ENCODE data around the gene SECISBP2L.
"Not testable (repeated sequence)": the region's sequence is repeated elsewhere in the genome, so short reads cannot be mapped to it uniquely, and the experiment has no call there.

The SECISBP2L gene

GRCh38 chr15:48999314-48999713 is 46.9 kb downstream of the SECISBP2L start:
- no peak for DNase-seq (ENCODE audit: low read depth)

- no peak for DNase-seq (ENCODE audit: low read depth)
These were observed 50.0 kb downstream of the SECISBP2L start for GRCh38 chr15:48996276-48996675.

GRCh38 chr15:48993380-48993779 is 52.9 kb downstream of the SECISBP2L start:
- DNase-seq (ENCODE audit: low read depth), result no peak

DNA sequence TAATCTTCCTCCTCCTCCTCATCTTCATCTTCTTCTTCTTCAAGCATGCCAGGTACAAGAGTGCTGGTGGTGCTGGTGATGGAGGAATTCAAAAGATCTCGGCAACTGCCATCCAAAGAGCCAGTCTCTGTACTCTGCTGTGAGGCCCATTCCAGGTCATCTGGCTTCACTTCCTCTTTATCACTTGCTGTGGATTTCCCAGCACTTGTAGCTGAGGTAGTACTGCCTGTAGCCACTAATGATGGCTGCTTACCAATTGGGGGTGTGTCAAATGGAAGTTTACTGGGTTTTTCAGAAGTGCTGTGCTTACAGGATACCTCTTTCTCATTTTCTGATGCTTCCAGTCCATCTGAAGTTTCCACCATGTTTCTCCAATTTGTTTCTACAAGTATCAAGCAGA is 53.7 kb downstream of the SECISBP2L start:
- DNase-seq (ENCODE audit: low read depth), result no peak

DNA sequence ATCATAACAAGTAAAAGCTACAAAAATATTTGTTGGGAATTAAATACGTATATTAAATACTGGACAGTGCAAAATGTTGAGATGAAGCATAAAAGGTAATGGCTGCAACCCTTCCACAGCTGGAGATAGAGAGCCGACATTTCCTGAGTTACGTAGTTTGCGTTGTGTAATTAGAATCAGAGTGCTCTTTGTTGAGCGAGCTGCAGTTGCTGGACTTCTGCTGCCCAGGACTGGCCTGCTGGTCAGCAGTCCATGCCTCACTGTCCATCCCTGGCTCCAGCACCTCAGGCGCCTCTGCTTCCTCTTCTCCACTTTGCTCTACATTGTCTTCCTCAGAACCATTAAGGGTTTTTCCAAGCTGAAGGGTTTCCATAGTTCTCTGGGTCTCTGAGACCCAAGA is 54.1 kb downstream of the SECISBP2L start:
- DNase-seq (ENCODE audit: low read depth), result no peak

DNA sequence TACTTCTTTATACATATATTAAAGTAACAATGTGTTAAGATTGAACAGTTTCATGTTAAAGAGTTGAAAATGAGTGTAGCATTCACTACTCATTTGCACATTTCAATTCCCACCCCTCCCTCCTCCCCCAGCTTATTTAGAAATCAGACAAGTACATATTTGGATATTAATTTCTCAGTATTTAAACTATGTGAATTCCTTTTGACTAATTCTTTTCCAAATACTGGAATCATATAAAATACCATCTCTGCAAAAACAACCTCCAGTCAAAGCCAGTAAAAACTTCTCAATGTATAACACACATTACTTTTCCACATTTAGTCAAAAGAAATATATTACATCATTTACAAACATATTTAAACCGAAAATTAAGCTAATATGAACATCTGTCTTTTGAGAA is 57.1 kb downstream of the SECISBP2L start:
- DNase-seq (ENCODE audit: low read depth), result no peak

DNA sequence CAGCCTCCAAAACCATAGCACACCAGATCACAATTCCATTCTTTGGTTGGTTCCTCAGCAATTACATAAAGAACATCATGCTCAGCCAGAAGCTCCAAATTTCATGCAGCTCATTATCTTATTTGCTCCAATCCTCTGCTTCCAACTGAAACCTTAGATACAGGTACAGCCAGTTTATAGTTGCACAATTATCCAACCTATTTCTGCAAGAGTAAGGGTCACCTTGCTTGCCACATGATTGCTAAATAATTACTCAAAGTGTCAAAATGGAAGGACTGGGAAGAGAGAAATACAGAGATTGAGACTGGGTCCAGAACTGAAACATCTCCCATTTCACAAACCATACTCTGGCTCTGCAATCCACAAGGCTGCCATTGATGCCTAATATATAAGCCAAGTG is 59.1 kb downstream of the SECISBP2L start:
- DNase-seq (ENCODE audit: low read depth), result no peak

GRCh38 chr15:48986240-48986639 is 60.0 kb downstream of the SECISBP2L start:
- DNase-seq (ENCODE audit: low read depth), result no peak

DNA sequence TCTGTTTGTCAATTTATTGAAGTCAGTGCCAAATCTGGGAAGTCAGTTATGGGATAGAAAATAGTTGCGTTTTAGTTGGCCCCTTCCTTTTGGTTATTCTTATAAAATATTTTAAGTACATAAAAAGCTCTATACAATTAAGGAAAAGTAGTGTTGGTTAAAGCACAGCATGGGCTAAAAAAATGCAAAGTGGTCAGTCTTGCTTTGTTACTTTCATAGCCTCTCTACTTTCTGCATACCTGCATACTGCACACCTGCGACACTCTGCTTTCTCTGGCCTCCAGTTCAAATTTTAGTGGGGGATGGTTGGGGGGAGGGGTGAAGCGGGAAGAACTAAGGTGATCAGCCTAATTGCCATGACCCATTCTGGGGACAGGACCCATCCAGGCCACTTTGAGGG is 60.7 kb downstream of the SECISBP2L start:
- no peak for DNase-seq (ENCODE audit: low read depth)

GRCh38 chr15:48984811-48985352 is 61.4 kb downstream of the SECISBP2L start:
- no peak for DNase-seq (ENCODE audit: low read depth)

DNA sequence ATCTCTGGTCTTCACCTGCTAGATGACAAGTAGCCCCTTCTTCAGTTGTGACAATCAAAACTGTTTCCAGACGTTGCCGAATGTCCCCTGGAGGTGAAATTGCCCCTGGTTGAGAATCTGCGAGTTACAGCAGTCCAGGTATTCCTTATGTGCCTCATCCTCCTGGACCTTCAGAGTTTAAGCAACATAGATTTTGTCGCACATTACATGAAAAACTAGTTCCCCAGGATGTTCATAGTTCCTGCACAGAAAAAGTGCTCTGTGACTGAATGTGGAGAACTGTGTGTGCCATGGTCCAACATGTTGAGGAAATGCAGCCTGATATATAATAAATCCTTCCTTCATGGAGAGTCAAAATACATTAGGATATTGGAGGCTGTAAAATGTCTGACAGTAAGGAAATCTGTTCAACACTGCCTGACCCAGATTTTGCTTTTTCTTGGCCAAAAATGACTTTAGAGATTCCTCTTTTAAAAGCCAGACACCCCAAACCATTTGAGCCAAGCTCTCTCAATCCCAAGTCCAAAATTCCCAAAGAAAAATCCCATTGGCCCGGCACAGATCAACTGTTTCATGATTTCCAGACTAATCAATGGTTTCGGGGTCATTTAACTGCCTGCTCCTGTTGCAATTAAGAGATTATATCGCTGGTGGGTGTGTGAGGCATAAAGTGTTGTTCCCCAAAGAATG is 62.1 kb downstream of the SECISBP2L start:
- no peak for DNase-seq (ENCODE audit: low read depth)

GRCh38 chr15:48983300-48983699 is 62.9 kb downstream of the SECISBP2L start:
- no peak for DNase-seq (ENCODE audit: low read depth)

DNA sequence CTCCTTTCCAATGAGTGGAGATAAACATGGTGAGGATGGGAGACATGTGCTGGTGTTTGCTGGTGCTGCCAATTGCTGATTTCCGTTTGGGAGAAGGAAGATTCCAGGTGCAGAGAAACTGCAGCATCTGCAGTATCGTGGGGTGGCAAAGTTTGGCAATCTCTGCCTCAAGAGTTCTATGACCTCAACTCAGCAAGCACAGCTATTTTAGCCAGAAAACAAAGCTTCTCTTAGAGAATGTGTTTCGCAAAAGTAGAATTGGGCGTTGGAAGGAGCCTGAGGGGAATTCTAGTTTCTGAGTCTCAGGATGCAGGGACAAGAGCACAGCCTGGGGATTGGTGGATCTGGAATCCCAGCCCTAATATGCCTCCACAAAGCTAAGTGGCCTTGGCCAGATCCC is 64.3 kb downstream of the SECISBP2L start:
- DNase-seq (ENCODE audit: low read depth), result no peak

DNA sequence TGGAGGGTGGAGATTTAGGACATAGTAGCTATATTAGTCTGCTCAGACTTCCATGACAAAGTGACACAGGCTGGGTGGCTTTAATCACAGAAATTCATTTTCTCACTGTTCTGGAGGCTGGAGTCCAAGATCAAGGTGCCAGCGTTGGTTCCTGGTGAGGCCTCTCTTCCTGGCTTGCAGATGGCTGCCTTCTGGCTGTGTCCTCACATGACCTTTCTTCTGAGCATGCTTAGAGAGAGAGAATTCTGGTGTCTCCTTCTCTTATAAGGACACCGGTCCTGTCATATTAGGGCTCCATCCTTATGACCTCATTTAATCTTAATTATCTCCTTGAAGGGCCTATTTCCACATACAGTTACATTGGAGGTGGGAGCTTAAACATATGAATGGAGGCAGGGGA is 67.6 kb downstream of the SECISBP2L start:
- DNase-seq (ENCODE audit: low read depth), result no peak

DNA sequence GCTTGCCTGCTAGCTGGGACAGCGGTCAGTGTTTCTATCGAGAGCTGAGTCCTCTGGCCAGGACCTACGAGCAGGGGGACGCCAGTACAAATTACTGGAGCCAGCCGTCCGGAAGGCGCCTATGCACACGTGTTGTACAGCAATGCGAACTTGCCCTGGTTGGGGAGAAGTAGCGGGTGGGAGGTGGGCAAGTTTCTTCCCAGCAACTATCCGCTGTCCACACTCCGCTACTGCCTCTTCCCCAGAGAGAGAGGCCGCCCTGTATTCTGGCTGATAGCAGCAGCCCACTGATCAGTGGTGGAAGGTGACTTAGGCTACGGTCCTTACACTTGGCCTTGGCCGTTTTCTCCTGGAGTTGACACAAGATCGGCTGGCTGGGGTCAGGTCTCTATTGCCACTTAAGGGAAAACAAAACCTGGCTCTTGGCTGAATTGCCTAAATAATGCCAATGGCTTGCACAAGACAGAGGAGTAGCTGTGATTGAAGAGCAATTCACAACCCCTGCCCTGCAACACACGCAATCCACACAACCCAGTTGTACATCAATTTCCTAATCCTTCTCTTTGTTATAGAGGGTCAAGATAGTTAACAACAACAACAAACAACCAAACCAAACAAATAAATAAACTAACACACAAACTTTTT is 69.7 kb downstream of the SECISBP2L start:
- no peak for DNase-seq (ENCODE audit: low read depth)

DNA sequence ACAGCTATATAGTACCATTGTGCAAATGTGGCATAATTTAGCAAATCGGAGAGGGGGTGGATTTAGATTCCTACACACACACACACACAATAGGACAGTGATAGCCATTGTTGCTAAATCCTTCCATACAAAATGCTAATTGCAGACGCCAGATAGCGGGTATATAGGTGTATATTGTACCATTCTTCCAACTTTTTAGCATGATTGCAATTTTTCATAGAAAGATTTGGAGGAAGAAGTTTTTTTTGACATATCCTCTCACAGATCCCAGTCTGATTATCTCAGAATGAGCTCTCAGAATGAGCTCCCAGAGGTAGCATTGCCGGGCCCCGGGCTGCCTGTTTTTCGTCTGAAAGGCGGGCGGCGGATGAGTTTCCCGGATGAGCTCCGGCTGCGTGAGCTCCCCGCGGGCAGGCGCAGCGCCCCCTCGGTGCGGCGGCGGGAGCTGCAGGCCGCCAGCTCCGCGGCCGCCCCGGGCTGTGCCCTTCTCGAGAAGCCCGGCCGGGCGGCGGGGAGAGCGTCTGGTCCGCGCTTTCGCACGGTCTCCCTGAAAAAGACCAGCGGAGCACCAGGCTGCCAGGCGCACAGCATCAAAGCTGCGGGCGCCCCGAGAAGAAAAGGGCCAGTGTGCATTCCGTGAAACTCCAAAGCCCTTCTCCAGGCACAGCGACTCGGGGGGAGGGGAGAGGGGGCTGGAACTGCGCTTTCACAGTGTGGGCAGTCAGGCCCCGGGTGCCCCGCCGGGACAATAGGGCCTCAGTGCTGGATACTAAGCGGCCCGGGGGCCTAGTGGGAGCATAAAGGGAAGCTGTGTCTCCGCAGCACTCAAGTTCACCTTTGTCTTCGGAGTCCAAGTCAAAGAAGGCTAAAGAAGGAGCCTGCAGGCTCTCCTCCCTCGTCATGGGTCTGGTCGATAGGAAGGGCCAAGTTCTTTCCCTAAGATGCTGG is 70.5 kb downstream of the SECISBP2L start:
- DNase-seq (ENCODE audit: low read depth), result no peak

DNA sequence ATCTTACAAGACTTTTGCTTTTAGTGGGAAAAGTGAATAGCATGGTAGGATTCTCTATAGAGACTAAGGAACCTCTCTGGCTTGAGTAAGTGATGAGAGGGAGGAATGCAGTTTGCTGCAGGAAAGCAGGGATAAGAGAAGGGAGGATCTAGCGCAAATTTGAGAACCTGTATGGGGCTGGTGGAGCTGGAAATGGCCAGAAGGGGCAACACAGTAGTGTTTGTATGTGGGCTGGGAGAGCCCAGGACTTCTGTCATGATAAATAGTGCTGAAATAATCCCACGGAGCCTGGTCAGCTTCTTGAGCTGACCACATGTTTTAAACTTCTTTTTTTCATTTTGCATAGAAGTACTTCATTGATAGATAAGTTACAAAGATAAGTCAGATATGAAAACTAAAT is 71.4 kb downstream of the SECISBP2L start:
- no peak for DNase-seq (ENCODE audit: low read depth)

GRCh38 chr15:48972750-48973503 is 73.3 kb downstream of the SECISBP2L start:
- DNase-seq (ENCODE audit: low read depth), result no peak

GRCh38 chr15:48970926-48971325 is 75.3 kb downstream of the SECISBP2L start:
- not testable (repeated sequence) for DNase-seq (ENCODE audit: low read depth)

- no peak for DNase-seq (ENCODE audit: low read depth)
These were observed 78.2 kb downstream of the SECISBP2L start for GRCh38 chr15:48968066-48968465.

DNA sequence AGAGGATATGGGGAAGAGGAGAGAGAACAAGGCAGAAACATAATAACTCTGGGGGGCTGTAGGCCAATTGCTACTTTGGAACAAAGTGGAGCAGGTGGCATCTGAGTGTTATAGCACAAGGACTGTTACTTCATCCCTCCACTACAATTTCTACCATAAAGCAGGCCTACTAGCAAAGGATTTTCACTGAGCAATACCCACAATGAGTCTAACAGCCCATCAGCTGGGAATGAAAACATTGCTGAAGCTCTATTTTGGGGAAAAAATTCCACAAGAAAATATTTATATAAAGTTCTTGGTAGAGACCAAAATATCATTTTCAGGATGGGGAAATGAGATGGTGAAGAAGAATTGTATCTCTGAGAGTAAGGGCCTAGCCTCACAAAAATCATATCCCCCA is 78.9 kb downstream of the SECISBP2L start:
- DNase-seq (ENCODE audit: low read depth), result no peak

Measured in HS-5 (cell line).